ENCODE data around the gene TAGLN.

TAGLN gene

DNA sequence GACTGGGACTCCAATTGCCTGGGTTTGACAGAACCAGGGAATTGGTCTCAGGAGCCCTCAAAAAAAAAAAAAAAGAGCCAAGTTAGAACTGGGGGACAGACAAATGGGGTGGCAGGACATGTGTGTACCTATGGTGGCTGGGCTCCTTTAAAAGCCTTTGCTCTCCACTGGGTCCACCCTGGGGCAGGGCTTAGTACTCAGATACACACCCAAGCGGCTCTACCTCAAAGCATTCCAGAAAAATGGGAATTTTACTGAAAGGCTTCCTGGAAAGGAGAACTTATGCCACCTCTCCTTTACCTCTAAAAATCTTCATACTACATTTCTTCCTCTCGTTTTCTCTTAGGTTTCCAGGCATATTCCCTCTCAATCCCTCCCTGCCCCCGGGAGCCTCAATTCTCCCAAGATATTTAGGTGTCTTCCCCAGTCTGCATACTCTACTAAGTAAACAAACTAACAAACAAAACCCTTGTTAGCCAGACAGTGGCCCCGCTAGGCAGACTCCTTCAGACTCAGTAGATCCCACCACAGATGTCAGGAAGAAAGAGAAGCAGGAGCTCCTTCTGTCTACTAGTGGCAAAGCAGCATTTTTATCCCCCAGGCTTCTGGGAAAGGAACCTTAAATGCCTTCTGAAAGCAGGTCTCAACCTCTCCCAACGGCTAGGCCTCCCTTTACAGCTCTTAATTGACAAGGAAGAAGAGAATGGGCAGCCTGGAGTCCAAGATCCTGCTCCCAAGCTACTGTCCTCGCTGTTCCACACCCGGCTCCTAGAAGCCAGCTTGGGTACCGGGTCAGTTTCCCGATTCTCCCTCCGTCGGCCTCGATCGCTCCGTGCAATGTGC lies 32.0 kb downstream of the TAGLN start:
- DNase-seq (ENCODE audit: low read depth) = no peak

DNA sequence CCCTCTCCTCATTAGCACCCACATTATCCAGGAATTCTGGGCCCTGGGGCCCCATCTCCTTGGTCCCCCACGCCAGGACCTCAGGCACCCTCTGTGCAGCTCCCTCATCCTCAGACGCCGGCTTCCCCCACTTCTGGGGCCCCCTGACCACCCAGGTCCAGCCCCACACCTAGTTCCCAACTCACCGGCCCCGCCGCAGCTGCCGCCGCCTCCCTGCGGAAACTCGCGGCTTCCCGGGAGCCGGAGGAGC lies 32.6 kb downstream of the TAGLN start, which contains the start of gene PCSK7:
Gene PCSK7, minus strand, starts transcription at position 232 of the 250 bp plus-strand sequence. CDS start 2,229 bp downstream, outside the sequence.
- no peak for DNase-seq (ENCODE audit: low read depth)

- no peak for DNase-seq (ENCODE audit: low read depth)
Observed at GRCh38 chr11:117232092-117232878, 33.1 kb downstream of the TAGLN start, which contains the start of gene RNF214. TSS of gene RNF214 (plus strand) at chr11:117232671. CDS start at chr11:117234273, 1,602 bp downstream.

DNA sequence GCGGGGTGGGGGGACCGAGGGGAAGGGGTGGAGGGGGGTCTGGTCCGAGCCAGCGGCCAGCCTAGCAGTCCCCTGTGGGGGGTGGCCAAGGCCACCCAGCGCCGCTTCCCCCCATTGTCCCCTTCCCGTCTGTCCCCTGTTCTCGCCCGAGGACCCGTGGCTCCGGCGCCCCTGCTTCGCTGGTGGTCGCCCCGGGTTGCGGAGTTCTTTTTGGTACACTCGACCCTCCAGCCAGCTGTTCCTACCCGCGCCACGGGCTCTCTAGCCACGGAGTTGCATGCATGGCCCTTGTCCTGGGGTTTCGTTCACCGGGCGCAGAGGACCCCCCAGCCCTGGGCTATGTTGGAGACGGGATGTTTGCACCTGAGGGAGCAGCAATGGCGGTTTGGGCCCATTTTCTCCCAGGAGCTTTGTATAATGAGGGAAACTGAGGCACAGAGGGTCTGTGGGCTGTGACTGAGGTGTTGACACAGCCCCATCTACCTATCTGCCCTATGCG lies 33.8 kb downstream of the TAGLN start:
- DNase-seq (ENCODE audit: low read depth) = no peak

- no peak for DNase-seq (ENCODE audit: low read depth)
Observed at GRCh38 chr11:117238221-117238620, 39.1 kb downstream of the TAGLN start.

DNA sequence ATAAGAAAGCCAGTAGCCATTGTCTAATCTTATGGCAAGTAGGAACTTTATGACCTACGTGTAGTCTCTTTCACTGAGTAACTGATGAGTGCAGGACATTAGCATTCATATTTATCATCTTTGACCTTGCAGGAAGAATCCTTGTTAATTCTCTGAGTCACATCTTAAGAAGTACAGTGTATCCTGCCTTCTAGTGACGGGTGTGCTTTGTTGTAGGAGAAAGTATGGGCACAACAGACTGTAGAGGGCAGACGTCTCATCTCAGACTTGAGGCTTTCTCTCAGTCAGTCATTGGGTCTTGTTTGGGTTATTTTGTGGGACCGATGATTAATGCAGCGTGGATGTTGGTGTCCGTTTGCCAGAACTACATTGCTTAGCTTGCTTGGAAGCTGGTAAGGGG lies 40.1 kb downstream of the TAGLN start:
- peak; percentile 85 for DNase-seq (ENCODE audit: low read depth)

DNA sequence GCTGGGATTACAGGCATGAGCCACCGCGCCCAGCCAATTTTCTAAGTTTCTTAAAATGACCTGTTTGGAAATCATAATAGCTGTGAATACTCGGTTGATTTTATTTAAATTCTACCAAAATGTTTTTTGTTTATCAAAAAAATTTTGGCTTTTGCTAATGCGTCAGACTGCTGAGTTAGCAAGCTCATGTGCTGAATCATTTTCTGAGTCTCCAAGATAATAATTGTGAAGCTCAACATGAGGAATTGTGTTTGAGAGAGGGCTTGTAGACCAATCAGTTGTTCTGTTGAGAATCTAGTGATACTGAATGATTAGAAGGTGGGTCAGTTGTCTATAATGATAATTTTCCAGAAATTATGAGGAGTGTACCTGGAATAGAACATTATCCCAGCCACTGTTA lies 49.2 kb downstream of the TAGLN start:
- no peak for DNase-seq (ENCODE audit: low read depth)

GRCh38 chr11:117249571-117249970 lies 50.4 kb downstream of the TAGLN start:
- no peak for DNase-seq (ENCODE audit: low read depth)

- no peak for DNase-seq (ENCODE audit: low read depth)
Observed at GRCh38 chr11:117251506-117251905, 52.3 kb downstream of the TAGLN start.

GRCh38 chr11:117255966-117256365 lies 56.8 kb downstream of the TAGLN start:
- no peak for DNase-seq (ENCODE audit: low read depth)

DNA sequence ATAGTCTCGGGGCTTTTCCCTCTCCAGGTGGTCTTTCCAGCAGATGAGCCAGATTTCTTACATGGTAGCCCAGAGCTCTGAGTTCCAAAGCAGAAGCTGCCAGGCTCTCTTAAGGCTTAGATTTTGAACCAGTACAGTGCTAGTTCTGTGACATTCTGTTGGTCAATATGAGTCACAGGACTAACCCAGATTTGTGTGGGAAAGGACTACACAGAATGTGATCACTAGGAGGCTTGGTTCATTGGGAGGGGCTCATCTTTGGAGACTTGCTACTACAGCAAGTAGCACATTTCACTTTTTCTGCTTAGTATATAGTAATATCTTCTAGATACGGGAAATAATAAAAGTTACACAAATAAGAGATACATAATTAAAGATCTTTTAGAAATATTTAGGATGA lies 57.4 kb downstream of the TAGLN start:
- DNase-seq (ENCODE audit: low read depth) = no peak

Data from stromal cell of bone marrow (primary cell).